Measurements from ENCODE around the gene BCL7C.

Gene BCL7C

DNA sequence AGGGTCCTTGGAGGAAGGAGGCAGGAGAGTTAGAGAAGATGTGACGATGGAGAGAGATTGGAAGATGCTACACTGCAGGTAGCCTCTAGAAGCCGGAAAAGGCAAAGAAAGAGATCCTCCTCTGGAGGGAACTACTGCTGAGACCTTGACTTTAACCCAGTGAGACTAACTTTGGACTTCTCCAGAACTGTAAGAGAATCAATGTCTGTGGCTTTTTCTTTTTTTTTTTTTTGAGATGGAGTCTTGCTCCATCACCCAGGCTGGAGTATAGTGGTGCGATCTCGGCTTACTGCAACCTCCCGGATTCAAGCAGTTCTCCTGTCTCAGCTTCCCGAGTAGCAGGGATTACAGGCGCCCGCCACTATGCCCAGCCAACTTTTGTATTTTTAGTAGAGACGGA lies 8.7 kb downstream of the BCL7C start:
- H3K4me3 ChIP-seq (ENCODE audit: low read length): no peak overlapping the region
- no peak for DNase-seq (ENCODE audit: low read depth)
- TF ChIP-seq, protein P1, sequence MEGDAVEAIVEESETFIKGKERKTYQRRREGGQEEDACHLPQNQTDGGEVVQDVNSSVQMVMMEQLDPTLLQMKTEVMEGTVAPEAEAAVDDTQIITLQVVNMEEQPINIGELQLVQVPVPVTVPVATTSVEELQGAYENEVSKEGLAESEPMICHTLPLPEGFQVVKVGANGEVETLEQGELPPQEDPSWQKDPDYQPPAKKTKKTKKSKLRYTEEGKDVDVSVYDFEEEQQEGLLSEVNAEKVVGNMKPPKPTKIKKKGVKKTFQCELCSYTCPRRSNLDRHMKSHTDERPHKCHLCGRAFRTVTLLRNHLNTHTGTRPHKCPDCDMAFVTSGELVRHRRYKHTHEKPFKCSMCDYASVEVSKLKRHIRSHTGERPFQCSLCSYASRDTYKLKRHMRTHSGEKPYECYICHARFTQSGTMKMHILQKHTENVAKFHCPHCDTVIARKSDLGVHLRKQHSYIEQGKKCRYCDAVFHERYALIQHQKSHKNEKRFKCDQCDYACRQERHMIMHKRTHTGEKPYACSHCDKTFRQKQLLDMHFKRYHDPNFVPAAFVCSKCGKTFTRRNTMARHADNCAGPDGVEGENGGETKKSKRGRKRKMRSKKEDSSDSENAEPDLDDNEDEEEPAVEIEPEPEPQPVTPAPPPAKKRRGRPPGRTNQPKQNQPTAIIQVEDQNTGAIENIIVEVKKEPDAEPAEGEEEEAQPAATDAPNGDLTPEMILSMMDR (conservative IDR thresholded peaks at IDR 0.05; ENCODE audit: low read length): no peak

DNA sequence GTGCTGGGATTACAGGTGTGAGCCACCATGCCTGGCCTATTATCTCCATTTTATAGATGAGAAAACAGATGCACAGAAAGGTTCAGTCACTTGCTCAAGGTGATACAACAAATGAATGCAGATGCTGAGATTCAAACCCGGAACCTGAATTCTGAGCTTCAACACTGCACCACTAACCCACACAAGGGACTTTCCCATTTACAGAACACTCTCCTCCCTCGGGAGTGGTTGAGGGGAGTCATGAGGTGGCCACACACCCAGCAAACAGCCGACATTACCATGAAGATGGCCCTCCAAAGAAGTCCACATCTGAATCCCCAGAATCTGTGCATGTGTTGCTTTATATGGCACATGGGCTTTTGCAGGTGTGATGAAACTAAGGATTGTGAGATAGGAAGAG lies 9.1 kb downstream of the BCL7C start:
- no peak for DNase-seq (ENCODE audit: low read depth)
- TF ChIP-seq, protein P1 (conservative IDR thresholded peaks at IDR 0.05; ENCODE audit: low read length): no peak
- no peak overlapping the region for H3K4me3 ChIP-seq (ENCODE audit: low read length)

GRCh38 chr16:30882429-30883310 lies 11.2 kb downstream of the BCL7C start:
- DNase-seq (ENCODE audit: low read depth): no peak
- TF ChIP-seq, protein P1 (conservative IDR thresholded peaks at IDR 0.05; ENCODE audit: low read length): no peak
- H3K4me3 ChIP-seq (ENCODE audit: low read length): no peak overlapping the region

GRCh38 chr16:30876867-30877266 lies 17.0 kb downstream of the BCL7C start:
- DNase-seq (ENCODE audit: low read depth): no peak
- H3K4me3 ChIP-seq (ENCODE audit: low read length): peak overlapping the region; percentile 92
- TF ChIP-seq, protein P1 (conservative IDR thresholded peaks at IDR 0.05; ENCODE audit: low read length): no peak; the same call in 1 of the 2 replicates

DNA sequence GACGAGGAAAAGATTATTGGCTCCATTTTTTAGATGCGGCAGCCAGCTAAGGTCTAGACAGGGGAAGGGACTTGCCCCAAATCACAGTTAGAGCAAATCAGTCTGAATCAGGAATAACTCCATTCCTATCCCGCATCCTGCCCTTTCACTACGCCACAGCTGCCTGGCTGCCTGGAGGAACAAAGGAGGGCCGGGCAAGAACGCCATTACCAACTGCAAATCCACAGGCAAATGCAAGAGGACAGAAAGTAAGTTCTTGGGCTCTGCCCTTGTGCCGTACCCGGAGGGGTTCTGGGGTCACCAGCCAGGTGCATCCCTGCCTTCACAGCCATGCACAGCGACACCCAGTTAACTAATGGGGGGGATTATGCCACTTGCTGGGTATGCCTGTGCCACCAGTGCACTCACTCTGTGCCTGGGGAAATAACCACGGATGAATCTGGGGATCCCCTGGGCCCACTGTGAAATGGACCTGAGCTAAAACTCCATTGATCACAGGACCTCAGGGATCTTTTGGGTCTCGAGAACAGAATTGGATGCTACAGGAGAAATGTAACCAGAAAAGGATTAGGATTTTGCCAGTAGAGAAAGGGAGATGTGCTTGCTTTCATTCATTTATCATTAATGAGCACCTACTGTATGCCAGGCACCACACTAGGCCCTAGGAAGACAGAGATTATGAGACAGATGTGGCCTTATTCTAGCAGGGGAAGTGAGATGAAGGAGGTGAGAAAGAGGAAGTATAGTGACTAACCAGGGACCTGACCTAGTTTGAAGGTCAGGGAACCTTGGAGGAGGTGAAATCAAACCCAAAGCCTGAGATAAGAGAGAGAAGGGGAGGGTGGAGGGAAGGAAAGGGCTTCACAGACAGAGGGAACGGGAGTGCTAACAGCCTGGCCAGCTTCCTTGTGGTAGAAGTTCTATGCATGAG lies 17.7 kb downstream of the BCL7C start:
- peak; percentile 19 for DNase-seq (ENCODE audit: low read depth)
- TF ChIP-seq, protein P1 (conservative IDR thresholded peaks at IDR 0.05; ENCODE audit: low read length): no peak
- H3K4me3 ChIP-seq (ENCODE audit: low read length): peak overlapping the region; percentile 92

- H3K4me3 ChIP-seq (ENCODE audit: low read length): peak overlapping the region; percentile 92
- TF ChIP-seq, protein P1 (conservative IDR thresholded peaks at IDR 0.05; ENCODE audit: low read length): no peak
- peak; percentile 88 for DNase-seq (ENCODE audit: low read depth)
Measured at GRCh38 chr16:30874821-30875717, 18.8 kb downstream of the BCL7C start.
